CD4-positive, CD25-positive, alpha-beta regulatory T cell (primary cell): ENCODE results near the gene MEGF11. TPM values are rescaled to one million over a fixed set of nuclear protein-coding genes. Genes with fewer than 3 reads are reported as not detected.

Experiments
- ATAC-seq, 2 donors: fragments of 150-1000 bp; cut with Tn5 transposase; one replicate each; pipeline ENCODE4 v1.10.0; 2021; ENCODE audit warnings: low read depth in 2 of 2, moderate number of reproducible peaks in 2 of 2, moderate library complexity in 1 of 2
- DNase-seq, 3 donors: peaks; one replicate each; pipeline versions ENCODE4 v3.0.0 to v3.0.0-alpha.2; 2012 to 2022; ENCODE audit warnings: mixed read lengths in 1 of 3
- H3K27ac ChIP-seq: one replicate; pipeline ENCODE4 v1.7.0; 2013; ENCODE audit warnings: mild to moderate bottlenecking, low read length; ENCODE audit not compliant: insufficient read depth, poor library complexity, severe bottlenecking
- H3K27me3 ChIP-seq: one replicate; pipeline ENCODE4 v1.7.0; 2013; ENCODE audit warnings: low read length; ENCODE audit not compliant: control insufficient read depth, insufficient read depth
- H3K36me3 ChIP-seq: one replicate; pipeline ENCODE4 v1.7.0; 2013; ENCODE audit warnings: mild to moderate bottlenecking, low read length, moderate library complexity; ENCODE audit not compliant: control insufficient read depth, insufficient read depth
- H3K4me1 ChIP-seq: 2 replicates; pipeline ENCODE4 v1.7.0; 2013; ENCODE audit warnings: mild to moderate bottlenecking, low read length; ENCODE audit not compliant: insufficient read depth, control insufficient read depth, poor library complexity, severe bottlenecking
- H3K4me3 ChIP-seq: one replicate; pipeline ENCODE4 v1.7.0; 2013; ENCODE audit warnings: low read depth, mild to moderate bottlenecking, low read length, moderate library complexity
- H3K9me3 ChIP-seq, 2 experiments: 1 replicate in 1 of 2; 2 replicates in 1 of 2; pipeline ENCODE4 v1.7.0; 2013; ENCODE audit warnings: low read length in 2 of 2, mild to moderate bottlenecking in 1 of 2, moderate library complexity in 1 of 2; ENCODE audit not compliant: control insufficient read depth in 2 of 2
- H3K27ac Mint-ChIP-seq, 3 donors: one replicate each; pipeline ENCODE4 v1.8.0; 2020 to 2022; ENCODE audit warnings: mild to moderate bottlenecking in 3 of 3, mixed read lengths in 3 of 3, moderate library complexity in 2 of 3
- H3K27me3 Mint-ChIP-seq: one replicate; pipeline ENCODE4 v1.8.0; 2022; ENCODE audit warnings: mild to moderate bottlenecking, mixed read lengths
- H3K36me3 Mint-ChIP-seq: one replicate; pipeline ENCODE4 v1.8.0; 2020; ENCODE audit warnings: mixed read lengths
- H3K4me1 Mint-ChIP-seq, 4 donors: one replicate each; pipeline ENCODE4 v1.8.0; 2020 to 2022; ENCODE audit warnings: mixed read lengths in 4 of 4, mild to moderate bottlenecking in 1 of 4
- H3K4me3 Mint-ChIP-seq, 4 donors: one replicate each; pipeline ENCODE4 v1.8.0; 2020 to 2022; ENCODE audit warnings: mild to moderate bottlenecking in 4 of 4, mixed read lengths in 4 of 4, moderate library complexity in 3 of 4
- H3K9me3 Mint-ChIP-seq, 7 donors: one replicate each; pipeline ENCODE4 v1.8.0; 2020 to 2022; ENCODE audit warnings: mixed read lengths in 7 of 7, mild to moderate bottlenecking in 3 of 7, moderate library complexity in 2 of 7
- polyA plus RNA-seq, 4 donors: library from polyadenylated mRNA; unstranded; fragments of 300-500 nt; fragmentation: Illumina TruSeq; gene quantifications; one replicate each; pipeline ENCODE4 v1.2.3, GENCODE V29; 2021
- total RNA-seq: library from RNA; stranded (reverse); gene quantifications from one replicate; pipeline ENCODE4 v1.2.3, GENCODE V29; 2022

Gene MEGF11
- total and polyA plus RNA-seq, 5 donors from 2014 or later, result 0.02 to 0.29 (median 0.21) TPM; not detected in 2

- peaks cover 3% of the 10 kb centered on the region for H3K27me3 ChIP-seq
- DNase-seq (no peak), ATAC-seq (no peak)
- H3K4me3 ChIP-seq, result no peak overlapping the region
- no peak overlapping the region for H3K27ac ChIP-seq
- Mint-ChIP-seq H3K36me3 (no peaks in the 10 kb centered on the region), H3K4me1 (no peaks in the 10 kb centered on the region), H3K4me3 (no peak overlapping the region), H3K27ac (no peak overlapping the region), H3K27me3 (peaks cover 25% of the 10 kb centered on the region), H3K9me3 (peaks cover 0 to 5% (median 0%) of the 10 kb centered on the region in 7 donors)
- H3K4me1 ChIP-seq, result no peaks in the 10 kb centered on the region
- H3K9me3 ChIP-seq, result no peaks in the 10 kb centered on the region
- no peaks in the 10 kb centered on the region for H3K36me3 ChIP-seq
Observed at GRCh38 chr15:66101715-66102395, 151.7 kb downstream of the MEGF11 start.

- H3K27me3 Mint-ChIP-seq, result peaks cover 23% of the 10 kb centered on the region
- H3K27ac Mint-ChIP-seq, result no peak overlapping the region
- no peak overlapping the region for H3K4me3 Mint-ChIP-seq
- no peaks in the 10 kb centered on the region for H3K9me3 Mint-ChIP-seq
- Histone ChIP-seq H3K27ac (no peak overlapping the region), H3K4me1 (no peaks in the 10 kb centered on the region), H3K27me3 (peaks cover 3% of the 10 kb centered on the region), H3K9me3 (no peaks in the 10 kb centered on the region), H3K4me3 (no peak overlapping the region), H3K36me3 (no peaks in the 10 kb centered on the region)
- H3K36me3 Mint-ChIP-seq, result no peaks in the 10 kb centered on the region
- DNase-seq, result no peak
- no peak for ATAC-seq
- no peaks in the 10 kb centered on the region for H3K4me1 Mint-ChIP-seq
Observed at GRCh38 chr15:66100761-66101160, 152.8 kb downstream of the MEGF11 start.

GRCh38 chr15:66099950-66100671 is 153.4 kb downstream of the MEGF11 start:
- no peaks in the 10 kb centered on the region for H3K36me3 ChIP-seq
- no peak for ATAC-seq
- no peaks in the 10 kb centered on the region for H3K4me1 Mint-ChIP-seq

GRCh38 chr15:66098022-66098363 is 155.6 kb downstream of the MEGF11 start:
- Histone ChIP-seq H3K4me1 (no peaks in the 10 kb centered on the region), H3K27me3 (peaks cover 3% of the 10 kb centered on the region), H3K9me3 (no peaks in the 10 kb centered on the region), H3K36me3 (no peaks in the 10 kb centered on the region), H3K27ac (no peak overlapping the region), H3K4me3 (no peak overlapping the region)
- H3K27me3 Mint-ChIP-seq, result peaks cover 23% of the 10 kb centered on the region
- H3K36me3 Mint-ChIP-seq, result no peaks in the 10 kb centered on the region
- DNase-seq, result no peak
- no peak for ATAC-seq
- H3K4me3 Mint-ChIP-seq, result no peak overlapping the region
- H3K9me3 Mint-ChIP-seq, result peaks cover 0 to 1% (median 0%) of the 10 kb centered on the region in 7 donors
- H3K4me1 Mint-ChIP-seq, result no peaks in the 10 kb centered on the region
- no peak overlapping the region for H3K27ac Mint-ChIP-seq

More at GRCh38 chr15:66099950-66100671, 153.4 kb downstream of the MEGF11 start:
- H3K27me3 Mint-ChIP-seq, result peaks cover 20% of the 10 kb centered on the region
- no peak overlapping the region for H3K27ac Mint-ChIP-seq
- no peak overlapping the region for H3K27ac ChIP-seq
- H3K9me3 Mint-ChIP-seq, result peaks cover 0 to 1% (median 0%) of the 10 kb centered on the region in 7 donors
- no peaks in the 10 kb centered on the region for H3K36me3 Mint-ChIP-seq
- H3K4me3 Mint-ChIP-seq, result no peak overlapping the region
- H3K4me1 ChIP-seq, result no peaks in the 10 kb centered on the region
- no peaks in the 10 kb centered on the region for H3K9me3 ChIP-seq
- peaks cover 3% of the 10 kb centered on the region for H3K27me3 ChIP-seq
- no peak overlapping the region for H3K4me3 ChIP-seq
- DNase-seq, result no peak

GRCh38 chr15:66097151-66098021 is 156.2 kb downstream of the MEGF11 start:
- no peaks in the 10 kb centered on the region for H3K36me3 ChIP-seq
- no peak overlapping the region for H3K27ac ChIP-seq
- Mint-ChIP-seq H3K27me3 (peaks cover 29% of the 10 kb centered on the region), H3K27ac (no peak overlapping the region), H3K9me3 (peaks cover 0 to 1% (median 0%) of the 10 kb centered on the region in 7 donors), H3K4me1 (no peaks in the 10 kb centered on the region), H3K4me3 (no peak overlapping the region), H3K36me3 (no peaks in the 10 kb centered on the region)
- H3K27me3 ChIP-seq, result peaks cover 3% of the 10 kb centered on the region
- ATAC-seq, result no peak
- no peak overlapping the region for H3K4me3 ChIP-seq
- H3K4me1 ChIP-seq, result no peaks in the 10 kb centered on the region
- DNase-seq, result no peak
- H3K9me3 ChIP-seq, result no peaks in the 10 kb centered on the region

GRCh38 chr15:66096688-66097058 is 156.9 kb downstream of the MEGF11 start:
- Histone ChIP-seq H3K36me3 (no peaks in the 10 kb centered on the region), H3K9me3 (no peaks in the 10 kb centered on the region), H3K27ac (no peak overlapping the region), H3K27me3 (peaks cover 3% of the 10 kb centered on the region), H3K4me3 (no peak overlapping the region), H3K4me1 (no peaks in the 10 kb centered on the region)
- Mint-ChIP-seq H3K9me3 (peaks cover 0 to 1% (median 0%) of the 10 kb centered on the region in 7 donors), H3K4me1 (no peaks in the 10 kb centered on the region), H3K27ac (no peak overlapping the region), H3K27me3 (peaks cover 28% of the 10 kb centered on the region), H3K36me3 (no peaks in the 10 kb centered on the region), H3K4me3 (no peak overlapping the region)
- DNase-seq (no peak), ATAC-seq (no peak)

- H3K4me3 Mint-ChIP-seq, result no peak overlapping the region
- no peaks in the 10 kb centered on the region for H3K36me3 Mint-ChIP-seq
- Histone ChIP-seq H3K4me1 (no peaks in the 10 kb centered on the region), H3K9me3 (no peaks in the 10 kb centered on the region), H3K27me3 (peaks cover 3% of the 10 kb centered on the region), H3K27ac (no peak overlapping the region), H3K36me3 (no peaks in the 10 kb centered on the region), H3K4me3 (no peak overlapping the region)
- ATAC-seq (no peak), DNase-seq (no peak)
- peaks cover 23% of the 10 kb centered on the region for H3K27me3 Mint-ChIP-seq
- H3K9me3 Mint-ChIP-seq, result peaks cover 0 to 1% (median 0%) of the 10 kb centered on the region in 7 donors
- H3K4me1 Mint-ChIP-seq, result no peaks in the 10 kb centered on the region
- H3K27ac Mint-ChIP-seq, result no peak overlapping the region
Observed at GRCh38 chr15:66095871-66096687, 157.5 kb downstream of the MEGF11 start.
